K562 (cell line): ENCODE measurements around the gene WNT11. TPM values are rescaled to one million over a fixed set of nuclear protein-coding genes. Genes with fewer than 3 reads are reported as not detected.

Experiments
- ATAC-seq: fragments of 200-7000 bp; cut with Tn5 transposase; 3 replicates; pipeline ENCODE4 v1.9.1; 2020; ENCODE audit warnings: moderate library complexity
- BruUV-seq: library from RNA; stranded (reverse); fragments of 400-500 nt; replicated peaks from 2 replicates; lab custom pipeline; 2021; lab: Mats Ljungman, UMichigan
- CTCF ChIA-PET: fragments of 300-600 bp; formaldehyde crosslinking; extraction: SDS; loops from one replicate; lab custom pipeline; 2021; ENCODE audit warnings: low intra/inter-chr PET ratio; lab: Yijun Ruan, JAX
- POLR2A ChIA-PET: fragments of 300-600, 350-650 bp; sonication (Branson Sonifier 250); formaldehyde crosslinking; extraction: SDS; loops from one replicate; lab custom pipeline; 2021; ENCODE audit warnings: antibody characterized with exemption, inconsistent platforms; lab: Yijun Ruan, JAX
- DNase-seq, 4 experiments: peaks; one replicate each; pipeline versions ENCODE4 v3.0.0 to v3.0.0-alpha.2; 2011 to 2018; ENCODE audit warnings: low spot score in 3 of 4, mixed read lengths in 3 of 4; ENCODE audit errors: extremely low read depth in 1 of 4
- FAIRE-seq: peaks from 2 replicates; lab custom pipeline; 2011; peaks lifted over from hg19 to GRCh38; lab: Jason Lieb, UNC
- H2AFZ ChIP-seq: 2 replicates; pipeline ENCODE4 v1.6.0; 2011; ENCODE audit warnings: low read depth, low read length, control low read depth, inconsistent platforms
- H3K27ac ChIP-seq: fragments of 200-600 bp; 3 replicates; pipeline ENCODE4 v1.8.0; 2011; ENCODE audit warnings: low read depth, mild to moderate bottlenecking, control low read depth, inconsistent platforms, low read length, moderate library complexity, mixed read lengths; ENCODE audit errors: extremely low read depth
- H3K27me3 ChIP-seq, 2 experiments: fragments of 300-600 bp in 1 of 2; 2 replicates in 1 of 2; 3 replicates in 1 of 2; pipeline versions ENCODE4 v1.6.0 to v1.8.0; 2011; ENCODE audit warnings: inconsistent platforms in 2 of 2, low read length in 2 of 2, mild to moderate bottlenecking in 1 of 2, mixed read lengths in 1 of 2, moderate library complexity in 1 of 2; ENCODE audit not compliant: control insufficient read depth in 2 of 2, insufficient read depth in 2 of 2
- H3K36me3 ChIP-seq: fragments of 300-600 bp; 3 replicates; pipeline ENCODE4 v1.8.0; 2011; ENCODE audit warnings: mild to moderate bottlenecking, low read length, inconsistent platforms; ENCODE audit not compliant: control insufficient read depth, insufficient read depth
- H3K4me1 ChIP-seq, 2 experiments: fragments of 200-600 bp in 1 of 2; replicated peaks in 1 of 2; 2 replicates in 1 of 2; 3 replicates in 1 of 2; pipeline versions ENCODE4 v1.5.1 to v1.8.0; 2011; ENCODE audit warnings: inconsistent platforms in 2 of 2, low read length in 2 of 2, mild to moderate bottlenecking in 1 of 2, mixed read lengths in 1 of 2, moderate library complexity in 1 of 2; ENCODE audit not compliant: control insufficient read depth in 2 of 2, insufficient read depth in 2 of 2
- H3K4me2 ChIP-seq: 2 replicates; pipeline ENCODE4 v1.6.1; 2011; ENCODE audit warnings: low read length, control low read depth, inconsistent platforms, mixed read lengths; ENCODE audit not compliant: insufficient read depth
- H3K4me3 ChIP-seq: fragments of 200-600 bp; sonication (generic), shearing (Covaris generic); 2 replicates; pipeline ENCODE4 v1.5.1; 2016; ENCODE audit warnings: control low read depth, inconsistent platforms
- H3K79me2 ChIP-seq: fragments of 200-600 bp; 3 replicates; pipeline ENCODE4 v1.8.0; 2011; ENCODE audit warnings: low read length, inconsistent platforms; ENCODE audit not compliant: control insufficient read depth, insufficient read depth
- H3K9ac ChIP-seq, 2 experiments: 2 replicates each; pipeline versions ENCODE4 v1.6.0 to v1.6.1; 2011; ENCODE audit warnings: low read depth in 2 of 2, low read length in 2 of 2, control low read depth in 1 of 2, inconsistent platforms in 1 of 2, mild to moderate bottlenecking in 1 of 2, mixed read lengths in 1 of 2; ENCODE audit not compliant: insufficient read depth in 1 of 2
- H3K9me1 ChIP-seq: one replicate; pipeline ENCODE4 v1.6.0; 2011; ENCODE audit warnings: inconsistent platforms, mild to moderate bottlenecking, low read length, moderate library complexity; ENCODE audit not compliant: control insufficient read depth, insufficient read depth
- H3K9me3 ChIP-seq: replicated peaks from 2 replicates; pipeline ENCODE4 v1.5.1; 2011; ENCODE audit warnings: low read depth, low read length, inconsistent platforms; ENCODE audit not compliant: control insufficient read depth, insufficient read depth
- H4K20me1 ChIP-seq: replicated peaks from 2 replicates; pipeline ENCODE4 v1.6.1; 2011; ENCODE audit warnings: low read length, inconsistent platforms, mixed read lengths; ENCODE audit not compliant: control insufficient read depth, insufficient read depth
- BRCA1 ChIP-seq, 2 experiments: fragments of 450-650 bp in 1 of 2; sonication (generic) in 1 of 2; formaldehyde crosslinking in 1 of 2; IDR thresholded peaks; 2 replicates each; pipeline versions ENCODE4 v1.5.0 to v1.6.1; 2017 to 2020; ENCODE audit warnings: mild to moderate bottlenecking in 1 of 2, missing genetic modification reagents in 1 of 2
- LARP7 ChIP-seq: fragments of 450-650 bp; IDR thresholded peaks from 2 replicates; pipeline ENCODE4 v1.6.1; 2016
- NUFIP1 ChIP-seq: fragments of 450-650 bp; IDR thresholded peaks from 2 replicates; pipeline ENCODE4 v1.6.1; 2018; ENCODE audit not compliant: partially characterized antibody
- RB1 ChIP-seq: fragments of 450-650 bp; IDR thresholded peaks from 2 replicates; pipeline ENCODE4 v1.6.1; 2017; ENCODE audit warnings: low read depth, mild to moderate bottlenecking
- YY1 ChIP-seq, 3 experiments: IDR thresholded peaks; 2 replicates each; pipeline ENCODE4 v1.6.1; 2011; ENCODE audit warnings: low read length in 2 of 3, mild to moderate bottlenecking in 2 of 3, moderate library complexity in 2 of 3, borderline replicate concordance in 1 of 3, control low read depth in 1 of 3, low read depth in 1 of 3; ENCODE audit not compliant: insufficient read depth in 3 of 3, insufficient replicate concordance in 2 of 3, control insufficient read depth in 1 of 3, insufficient read length in 1 of 3; ENCODE audit errors: extremely low read depth in 1 of 3
- ZNF121 ChIP-seq: sonication (generic); formaldehyde crosslinking; conservative IDR thresholded peaks from 2 replicates; pipeline ENCODE4 v1.8.0; 2022; ENCODE audit warnings: missing genetic modification reagents
- WGBS: fragments of 100-300 bp; shearing (Covaris generic); methylation state at CpG from one replicate; pipeline ENCODE4 v1.1.6; 2016; ENCODE audit warnings: low coverage, mixed read lengths; ENCODE audit not compliant: insufficient coverage; ENCODE audit errors: missing lambda C conversion rate; 5-methylcytosine and 5-hydroxymethylcytosine counted together
- in situ Hi-C: fragments of 300-500 bp; cut with MboI; formaldehyde crosslinking; loops from 4 replicates; pipeline ENCODE4 v1.15.0; 2018; ENCODE audit warnings: inconsistent platforms, mixed read lengths
- intact Hi-C: fragments of 100-400 bp; cut with micrococcal nuclease; formaldehyde crosslinking; loops from 2 replicates; pipeline ENCODE4 v1.14.2; 2022
- polyA plus RNA-seq, 8 experiments: library from polyadenylated mRNA; depleted of rRNA in 4 of 8; stranded (reverse) in 5 of 8; unstranded in 3 of 8; fragments of >200 nt; fragmentation: Nextera tagmentation in 2 of 8; fragmentation: Illumina TruSeq in 1 of 8; extraction: Ambion mirVana in 2 of 8; extraction: Trizol in 1 of 8; gene quantifications; 2 replicates each; pipeline versions ENCODE4 v1.2.1 to v1.2.3, GENCODE V29; 2011 to 2014; ENCODE audit warnings: inconsistent platforms in 1 of 8, missing spikeins in 1 of 8
- total RNA-seq, 7 experiments: library from RNA; depleted of rRNA in 6 of 7; stranded (reverse); fragments of >200 nt in 6 of 7; fragmentation: Illumina TruSeq in 2 of 7; extraction: Trizol in 2 of 7; gene quantifications; 2 replicates each; pipeline versions ENCODE4 v1.2.1 to v1.2.3, GENCODE V29; 2011 to 2021; ENCODE audit warnings: low replicate concordance in 1 of 7
- TF ChIP-seq, protein P1 (sequence below), 2 experiments: IDR thresholded peaks in 1 of 2; conservative IDR thresholded peaks in 1 of 2; 2 replicates each; pipeline ENCODE4 v1.6.1; 2016; ENCODE audit warnings: low read depth in 2 of 2, mild to moderate bottlenecking in 1 of 2, missing compliant biosample characterization in 1 of 2, missing genetic modification characterization in 1 of 2, moderate library complexity in 1 of 2

The WNT11 gene
- total and polyA plus RNA-seq, 9 of the 15 experiments (the other 6 are each of a cell fraction or from before 2014, with no cell fraction given) = 0.03 to 0.20 (median 0.09) TPM; not detected in 4

DNA sequence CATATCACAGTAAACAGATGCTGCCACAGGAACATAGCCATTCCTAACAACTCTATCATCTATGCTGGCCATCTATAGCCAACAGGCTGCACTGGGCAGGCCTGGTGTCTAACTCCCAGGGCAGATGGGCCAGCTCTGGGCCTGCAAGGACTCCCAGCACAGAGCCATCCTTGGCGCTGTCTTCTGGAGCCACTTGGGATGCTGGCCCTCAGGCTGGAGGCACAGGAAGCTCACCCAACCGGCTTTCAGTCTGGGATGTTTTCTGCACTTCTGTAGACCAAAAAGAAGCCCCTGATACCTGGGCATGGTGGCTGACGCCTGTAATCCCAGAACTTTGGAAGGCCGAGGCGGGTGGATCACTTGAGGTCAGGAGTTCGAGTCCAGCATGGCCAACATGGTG, 40.8 kb upstream of the WNT11 start (continued):
- TF ChIP-seq, protein P1, sequence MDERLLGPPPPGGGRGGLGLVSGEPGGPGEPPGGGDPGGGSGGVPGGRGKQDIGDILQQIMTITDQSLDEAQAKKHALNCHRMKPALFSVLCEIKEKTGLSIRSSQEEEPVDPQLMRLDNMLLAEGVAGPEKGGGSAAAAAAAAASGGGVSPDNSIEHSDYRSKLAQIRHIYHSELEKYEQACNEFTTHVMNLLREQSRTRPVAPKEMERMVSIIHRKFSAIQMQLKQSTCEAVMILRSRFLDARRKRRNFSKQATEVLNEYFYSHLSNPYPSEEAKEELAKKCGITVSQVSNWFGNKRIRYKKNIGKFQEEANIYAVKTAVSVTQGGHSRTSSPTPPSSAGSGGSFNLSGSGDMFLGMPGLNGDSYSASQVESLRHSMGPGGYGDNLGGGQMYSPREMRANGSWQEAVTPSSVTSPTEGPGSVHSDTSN (CRISPR knock-in tag; IDR thresholded peaks at IDR 0.05; ENCODE audit: low read depth) = no peak
- TF ChIP-seq, protein P1 (tag; conservative IDR thresholded peaks at IDR 0.05; ENCODE audit: low read depth) = no peak
- no peak for TF ChIP-seq LARP7
- no peak for TF ChIP-seq RB1
- TF ChIP-seq NUFIP1 = no peak

DNA sequence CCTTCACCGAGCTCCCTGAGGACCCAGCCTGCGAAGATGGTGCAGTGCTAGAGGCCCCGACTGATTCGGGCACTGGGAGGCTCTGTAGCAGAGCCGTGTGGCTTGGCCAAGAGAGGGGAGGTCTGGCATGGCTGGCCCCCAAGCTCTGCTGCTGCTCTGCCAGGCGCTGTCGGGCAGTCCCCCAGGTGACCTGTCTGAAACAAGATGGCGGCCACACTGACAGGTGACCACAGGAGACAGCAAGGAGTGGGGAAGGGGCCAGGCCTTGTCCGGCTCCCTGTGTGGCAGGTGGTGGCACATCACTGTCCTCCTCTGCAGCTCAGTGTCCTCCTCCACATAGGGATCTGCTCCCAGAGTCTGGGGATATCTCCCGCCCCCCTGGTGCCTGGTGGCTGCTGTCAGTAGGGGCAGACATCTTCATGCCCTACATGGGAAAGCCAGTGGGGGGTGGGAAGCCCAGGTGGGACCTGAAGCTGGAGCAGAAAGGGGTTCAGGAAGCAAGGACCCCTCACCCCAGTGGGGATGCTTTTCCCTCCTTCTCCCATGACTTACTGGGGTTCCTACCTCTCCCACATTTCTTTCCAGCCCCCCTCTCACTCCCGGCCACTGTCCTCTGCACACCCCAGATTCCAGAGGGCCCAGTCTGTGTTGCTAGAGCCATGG, 40.1 kb upstream of the WNT11 start:
- Histone ChIP-seq H2AFZ (peak overlapping the region; percentile 33; the same call in 1 of the 2 replicates), H3K36me3 (no peaks in the 10 kb centered on the region), H3K4me2 (no peak overlapping the region), H3K27ac (no peak overlapping the region), H3K4me3 (no peak overlapping the region), H4K20me1 (no peaks in the 10 kb centered on the region), H3K79me2 (no peaks in the 10 kb centered on the region), H3K9ac (peak overlapping the region in 1 of 2 experiments; percentile 66; a peak in 2 of 4 replicates), H3K4me1 (peaks cover 0 to 9% of the 10 kb centered on the region in 2 experiments; a peak in 2 of 5 replicates), H3K9me1 (no peaks in the 10 kb centered on the region), H3K9me3 (no peaks in the 10 kb centered on the region), H3K27me3 (peaks cover 0 to 21% of the 10 kb centered on the region in 2 experiments; a peak in 2 of 5 replicates)
- ATAC-seq (peak; percentile 10; the same call in 1 of the 3 replicates), FAIRE-seq (no peak), DNase-seq (no peak)
- CTCF ChIA-PET = no interaction called here
- WGBS = 24% methylated on average over 11 of the region's 11 CpGs
- POLR2A ChIA-PET = interaction anchor here (0.6 to 2.2 kb wide), 5 partner anchors 9 to 66 kb away, joined by 3 to 11 read pairs (median 5); no protein-coding TSS in a partner anchor
- no TSS peak for BruUV-seq
- intact Hi-C loops (no loop called here), in situ Hi-C loops (no loop called here)
- TF ChIP-seq YY1 (IDR thresholded peaks at IDR 0.05; ENCODE audit: borderline replicate concordance in 1 of 3, control insufficient read depth in 1 of 3, extremely low read depth in 1 of 3, insufficient read depth in 3 of 3, insufficient read length in 1 of 3, insufficient replicate concordance in 2 of 3, low read depth in 1 of 3, low read length in 2 of 3) (peak in 2 of 3 experiments; percentile 25 to 72), BRCA1 (IDR thresholded peaks at IDR 0.05) (no peak), BRCA1 (CRISPR knock-in tag; IDR thresholded peaks at IDR 0.05) (no peak), ZNF121 (CRISPR knock-in tag) (no peak)
